ENCODE measurements around the gene ACBD3. TPM values are rescaled to one million over a fixed set of nuclear protein-coding genes. Genes with fewer than 3 reads are reported as not detected.

The ACBD3 gene
- total RNA-seq, 1 experiment from 2014 or later: 41.7 TPM

GRCh38 chr1:226154593-226154992, 31.9 kb downstream of the ACBD3 start:
- BruUV-seq (replicated peaks): no TSS peak
- no peaks in the 10 kb centered on the region for H3K27me3 ChIP-seq (replicated peaks; ENCODE audit: control insufficient read depth, insufficient read depth, low read length)
- POLR2A ChIA-PET: no interaction called here
- Mint-ChIP-seq H3K4me3 (ENCODE audit: unreplicated experiment) (no peak overlapping the region), H3K36me3 (ENCODE audit: insufficient read depth, unreplicated experiment) (peaks cover 69% of the 10 kb centered on the region), H3K27ac (ENCODE audit: unreplicated experiment) (no peak overlapping the region), H3K27me3 (ENCODE audit: insufficient read depth, unreplicated experiment) (no peaks in the 10 kb centered on the region), H3K4me1 (ENCODE audit: low read depth, unreplicated experiment) (peaks cover 7% of the 10 kb centered on the region), H3K9me3 (ENCODE audit: unreplicated experiment) (no peaks in the 10 kb centered on the region)
- no peaks in the 10 kb centered on the region for H3K4me1 ChIP-seq
- no peak for DNase-seq
- no peak overlapping the region for H3K4me3 ChIP-seq (ENCODE audit: low read depth, low read length)
- no peaks in the 10 kb centered on the region for H3K9me3 ChIP-seq
- CTCF ChIA-PET: no interaction called here
- H3K36me3 ChIP-seq (ENCODE audit: control insufficient read depth, insufficient read depth, low read length): peaks cover 4% of the 10 kb centered on the region
- intact Hi-C loops (cut with micrococcal nuclease; ENCODE audit: unreplicated experiment): no loop called here
- TF ChIP-seq CTCF (IDR thresholded peaks at IDR 0.05; ENCODE audit: insufficient read depth in 1 of 2, low read depth in 1 of 2, low read length in 1 of 2, severe bottlenecking in 1 of 2, unreplicated experiment in 1 of 2): no peak

DNA sequence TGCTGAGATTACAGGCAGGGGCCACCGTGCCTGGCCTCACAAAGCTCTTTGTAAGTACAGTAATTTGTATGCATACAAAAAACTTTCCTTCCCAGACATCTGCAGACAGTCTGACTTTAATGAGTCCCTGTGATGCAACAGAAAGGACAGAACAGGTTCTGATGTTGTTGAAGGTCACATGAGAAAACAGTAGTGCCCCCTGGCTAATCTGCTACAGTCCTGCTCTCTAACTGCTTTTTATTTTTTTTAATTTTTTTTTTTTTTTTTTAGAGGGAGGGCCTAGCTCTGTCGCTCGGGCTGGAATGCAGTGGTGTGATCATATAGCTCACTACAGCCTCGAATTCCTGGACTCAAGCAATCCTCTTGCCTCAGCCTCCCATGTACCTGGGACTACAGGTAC, 36.7 kb downstream of the ACBD3 start:
- no peak overlapping the region for H3K4me3 ChIP-seq (ENCODE audit: low read depth, low read length)
- intact Hi-C loops (cut with micrococcal nuclease; ENCODE audit: unreplicated experiment): loop anchor here (1.0 kb wide), 1 partner anchor 25 kb away; no protein-coding TSS in a partner anchor
- TF ChIP-seq CTCF (IDR thresholded peaks at IDR 0.05; ENCODE audit: insufficient read depth in 1 of 2, low read depth in 1 of 2, low read length in 1 of 2, severe bottlenecking in 1 of 2, unreplicated experiment in 1 of 2): peak in 1 of 2 experiments; percentile 25
- Mint-ChIP-seq H3K4me3 (ENCODE audit: unreplicated experiment) (no peak overlapping the region), H3K9me3 (ENCODE audit: unreplicated experiment) (no peaks in the 10 kb centered on the region), H3K36me3 (ENCODE audit: insufficient read depth, unreplicated experiment) (peaks cover 76% of the 10 kb centered on the region), H3K27me3 (ENCODE audit: insufficient read depth, unreplicated experiment) (no peaks in the 10 kb centered on the region), H3K4me1 (ENCODE audit: low read depth, unreplicated experiment) (peaks cover 7% of the 10 kb centered on the region), H3K27ac (ENCODE audit: unreplicated experiment) (no peak overlapping the region)
- no TSS peak for BruUV-seq (replicated peaks)
- H3K4me1 ChIP-seq: no peaks in the 10 kb centered on the region
- ChIA-PET CTCF (interaction anchor here (0.6 to 1.9 kb wide), 7 partner anchors 22 to 214 kb away, joined by 3 to 19 read pairs (median 4); no protein-coding TSS in a partner anchor), POLR2A (interaction anchor here (0.6 to 1.2 kb wide), 3 partner anchors 22 to 1483 kb away, joined by 4 to 11 read pairs (median 6); no protein-coding TSS in a partner anchor)
- DNase-seq: peak; percentile 56 to 69
- H3K9me3 ChIP-seq: no peaks in the 10 kb centered on the region
- H3K27me3 ChIP-seq (replicated peaks; ENCODE audit: control insufficient read depth, insufficient read depth, low read length): no peaks in the 10 kb centered on the region
- H3K36me3 ChIP-seq (ENCODE audit: control insufficient read depth, insufficient read depth, low read length): peaks cover 4% of the 10 kb centered on the region; the same call in 1 of the 2 replicates

GRCh38 chr1:226148121-226148648, 38.4 kb downstream of the ACBD3 start:
- Histone ChIP-seq H3K4me1 (no peaks in the 10 kb centered on the region), H3K27me3 (replicated peaks; ENCODE audit: control insufficient read depth, insufficient read depth, low read length) (no peaks in the 10 kb centered on the region), H3K9me3 (no peaks in the 10 kb centered on the region), H3K4me3 (ENCODE audit: low read depth, low read length) (no peak overlapping the region), H3K36me3 (ENCODE audit: control insufficient read depth, insufficient read depth, low read length) (peaks cover 2% of the 10 kb centered on the region; the same call in 1 of the 2 replicates)
- ChIA-PET POLR2A (no interaction called here), CTCF (no interaction called here)
- H3K4me3 Mint-ChIP-seq (ENCODE audit: unreplicated experiment): no peak overlapping the region
- intact Hi-C loops (cut with micrococcal nuclease; ENCODE audit: unreplicated experiment): no loop called here
- no peaks in the 10 kb centered on the region for H3K27me3 Mint-ChIP-seq (ENCODE audit: insufficient read depth, unreplicated experiment)
- TF ChIP-seq CTCF (IDR thresholded peaks at IDR 0.05; ENCODE audit: insufficient read depth in 1 of 2, low read depth in 1 of 2, low read length in 1 of 2, severe bottlenecking in 1 of 2, unreplicated experiment in 1 of 2): no peak
- H3K9me3 Mint-ChIP-seq (ENCODE audit: unreplicated experiment): no peaks in the 10 kb centered on the region
- peaks cover 2% of the 10 kb centered on the region for H3K4me1 Mint-ChIP-seq (ENCODE audit: low read depth, unreplicated experiment)
- no TSS peak for BruUV-seq (replicated peaks)
- DNase-seq: no peak
- H3K27ac Mint-ChIP-seq (ENCODE audit: unreplicated experiment): no peak overlapping the region
- peaks cover 78% of the 10 kb centered on the region for H3K36me3 Mint-ChIP-seq (ENCODE audit: insufficient read depth, unreplicated experiment)

All from Caco-2 (cell line).